Naive thymus-derived CD4-positive, alpha-beta T cell (primary cell): Measurements from ENCODE around the gene GCNT4. TPM values are rescaled to one million over a fixed set of nuclear protein-coding genes. Genes with fewer than 3 reads are reported as not detected.

ENCODE experiments used
- ATAC-seq: fragments of 150-1000 bp; cut with Tn5 transposase; 2 replicates; pipeline ENCODE4 v1.10.0; 2021; ENCODE audit warnings: mild to moderate bottlenecking, moderate library complexity
- CTCF ChIA-PET: fragments of 350-600 bp; sonication (Branson Sonifier 250); formaldehyde crosslinking; loops from one replicate; lab custom pipeline; 2021; ENCODE audit warnings: antibody characterized with exemption; lab: Charles Lee
- POLR2A ChIA-PET: fragments of 350-600 bp; sonication (Branson Sonifier 250); formaldehyde crosslinking; loops from one replicate; lab custom pipeline; 2021; ENCODE audit warnings: antibody characterized with exemption, inconsistent platforms; lab: Charles Lee
- DNase-seq, 9 donors: peaks; one replicate each; pipeline versions ENCODE4 v3.0.0 to v3.0.0-alpha.2; 2020 to 2022; ENCODE audit warnings: mixed read lengths in 1 of 9
- H3K27ac ChIP-seq: one replicate; pipeline ENCODE4 v1.7.0; 2013; ENCODE audit warnings: mild to moderate bottlenecking, low read depth, low read length, moderate library complexity
- H3K27me3 ChIP-seq, 2 donors: one replicate each; pipeline ENCODE4 v1.7.0; 2013; ENCODE audit warnings: low read length in 2 of 2, mild to moderate bottlenecking in 2 of 2, moderate library complexity in 2 of 2; ENCODE audit not compliant: control insufficient read depth in 2 of 2, insufficient read depth in 2 of 2
- H3K36me3 ChIP-seq, 3 experiments: 1 replicate in 2 of 3; 2 replicates in 1 of 3; pipeline ENCODE4 v1.7.0; 2013; ENCODE audit warnings: low read length in 3 of 3, mild to moderate bottlenecking in 3 of 3, moderate library complexity in 1 of 3; ENCODE audit not compliant: insufficient read depth in 3 of 3, control insufficient read depth in 2 of 3
- H3K4me1 ChIP-seq, 2 donors: one replicate each; pipeline ENCODE4 v1.7.0; 2013; ENCODE audit warnings: low read length in 2 of 2, mild to moderate bottlenecking in 2 of 2, moderate library complexity in 1 of 2; ENCODE audit not compliant: control insufficient read depth in 2 of 2, insufficient read depth in 2 of 2
- H3K4me3 ChIP-seq: 2 replicates; pipeline ENCODE4 v1.7.0; 2013; ENCODE audit warnings: mild to moderate bottlenecking, low read length
- H3K9me3 ChIP-seq, 3 experiments: 1 replicate in 2 of 3; 2 replicates in 1 of 3; pipeline ENCODE4 v1.7.0; 2013; ENCODE audit warnings: low read length in 3 of 3; ENCODE audit not compliant: control insufficient read depth in 2 of 3
- H3K27ac Mint-ChIP-seq, 9 donors: one replicate each; pipeline ENCODE4 v1.8.0; 2020 to 2022; ENCODE audit warnings: mixed read lengths in 9 of 9, mild to moderate bottlenecking in 8 of 9, moderate library complexity in 5 of 9, inconsistent platforms in 2 of 9
- H3K27me3 Mint-ChIP-seq, 5 donors: one replicate each; pipeline ENCODE4 v1.8.0; 2021 to 2022; ENCODE audit warnings: mixed read lengths in 5 of 5, mild to moderate bottlenecking in 1 of 5
- H3K36me3 Mint-ChIP-seq, 5 donors: one replicate each; pipeline ENCODE4 v1.8.0; 2020 to 2022; ENCODE audit warnings: mixed read lengths in 5 of 5, mild to moderate bottlenecking in 3 of 5, inconsistent platforms in 1 of 5
- H3K4me1 Mint-ChIP-seq, 7 donors: one replicate each; pipeline ENCODE4 v1.8.0; 2020 to 2022; ENCODE audit warnings: mixed read lengths in 7 of 7, mild to moderate bottlenecking in 3 of 7, inconsistent platforms in 1 of 7
- H3K4me3 Mint-ChIP-seq, 10 donors: one replicate each; pipeline ENCODE4 v1.8.0; 2020 to 2022; ENCODE audit warnings: mild to moderate bottlenecking in 10 of 10, mixed read lengths in 10 of 10, moderate library complexity in 6 of 10, inconsistent platforms in 2 of 10
- H3K9me3 Mint-ChIP-seq, 11 donors: one replicate each; pipeline ENCODE4 v1.8.0; 2020 to 2022; ENCODE audit warnings: mixed read lengths in 11 of 11, mild to moderate bottlenecking in 4 of 11, inconsistent platforms in 1 of 11, moderate library complexity in 1 of 11
- intact Hi-C, 2 donors: fragments of 100-400 bp; cut with micrococcal nuclease; formaldehyde crosslinking; loops; one replicate each; pipeline ENCODE4 v1.15.1; 2023
- polyA plus RNA-seq, 2 donors: library from polyadenylated mRNA; unstranded; fragments of 300-500 nt; fragmentation: Illumina TruSeq; gene quantifications; one replicate each; pipeline ENCODE4 v1.2.3, GENCODE V29; 2021
- total RNA-seq, 6 experiments: library from RNA in 5 of 6; stranded (reverse) in 5 of 6; gene quantifications; 1 replicate in 5 of 6; 2 replicates in 1 of 6; pipeline ENCODE4 v1.2.3 and lab custom pipeline; 2021 to 2026

Gene GCNT4
- total and polyA plus RNA-seq, 7 experiments from 2014 or later: 1.9 to 36.4 (median 5.1) TPM

GRCh38 chr5:75055727-75056144 is 3.4 kb upstream of the GCNT4 start:
- Mint-ChIP-seq H3K27me3 (peaks cover 0 to 17% (median 0%) of the 10 kb centered on the region in 5 donors), H3K27ac (peak overlapping the region; percentile 7 to 99 (median 98)), H3K36me3 (peaks cover 0 to 2% (median 0%) of the 10 kb centered on the region in 5 donors), H3K4me3 (peak overlapping the region in 9 of 10 donors; percentile 45 to 95 (median 78)), H3K9me3 (no peaks in the 10 kb centered on the region), H3K4me1 (peaks cover 49 to 86% (median 79%) of the 10 kb centered on the region in 7 donors)
- POLR2A ChIA-PET: interaction anchor here (0.6 to 6.1 kb wide), 9 partner anchors 8 to 621 kb away, joined by 3 to 48 read pairs (median 4); partner anchors contain the start of genes ANKRD31 and HMGCR
- no peak overlapping the region for H3K4me3 ChIP-seq
- CTCF ChIA-PET: interaction anchor here (1.4 kb wide), 1 partner anchor 180 kb away, joined by 3 read pairs; no protein-coding TSS in a partner anchor
- peaks cover 53 to 72% of the 10 kb centered on the region in 2 donors for H3K4me1 ChIP-seq
- peaks cover 0 to 5% (median 0%) of the 10 kb centered on the region in 3 experiments for H3K36me3 ChIP-seq
- DNase-seq (no peak), ATAC-seq (no peak)
- intact Hi-C loops: loop anchor here (10.0 kb wide), 2 partner anchors 371 to 1119 kb away; partner anchors contain the start of gene HEXB (in 1 of the 2)
- H3K27ac ChIP-seq: no peak overlapping the region
- H3K27me3 ChIP-seq: no peaks in the 10 kb centered on the region
- H3K9me3 ChIP-seq: no peaks in the 10 kb centered on the region

GRCh38 chr5:75054134-75054930 is 2.0 kb upstream of the GCNT4 start:
- POLR2A ChIA-PET: interaction anchor here (0.7 to 7.5 kb wide), 23 partner anchors 9 to 283 kb away, joined by 3 to 127 read pairs (median 5); partner anchors contain the start of genes ANKRD31 and HMGCR
- Mint-ChIP-seq H3K4me1 (peaks cover 54 to 86% (median 79%) of the 10 kb centered on the region in 7 donors), H3K27ac (peak overlapping the region; percentile 84 to 99 (median 97)), H3K4me3 (peak overlapping the region; percentile 89 to 95 (median 93)), H3K9me3 (no peaks in the 10 kb centered on the region), H3K27me3 (peaks cover 0 to 17% (median 0%) of the 10 kb centered on the region in 5 donors), H3K36me3 (peaks cover 0 to 2% (median under 1%) of the 10 kb centered on the region in 5 donors)
- ATAC-seq: no peak
- peak in 2 of 9 donors; percentile 17 to 24 for DNase-seq
- Histone ChIP-seq H3K4me3 (peak overlapping the region; percentile 67), H3K27ac (peak overlapping the region; percentile 87), H3K36me3 (peaks cover 0 to 5% (median 0%) of the 10 kb centered on the region in 3 experiments), H3K27me3 (no peaks in the 10 kb centered on the region), H3K9me3 (no peaks in the 10 kb centered on the region), H3K4me1 (peaks cover 64 to 75% of the 10 kb centered on the region in 2 donors)
- intact Hi-C loops: loop anchor here (5.0 to 10.0 kb wide), 11 partner anchors 33 to 1488 kb away; partner anchors contain the start of genes HEXB (in 2 of the 2), CERT1 (in 1 of the 2), FAM169A (in 1 of the 2) and POC5 (in 1 of the 2)
- CTCF ChIA-PET: interaction anchor here (0.6 to 2.6 kb wide), 7 partner anchors 35 to 183 kb away, joined by 3 to 15 read pairs (median 4); partner anchors contain the start of gene ANKRD31

- H3K4me1 ChIP-seq: peaks cover 64 to 75% of the 10 kb centered on the region in 2 donors
- intact Hi-C loops: loop anchor here (1.0 to 10.0 kb wide), 15 partner anchors 13 to 1489 kb away; partner anchors contain the start of genes CERT1 (in 2 of the 2), HEXB (in 2 of the 2), POC5 (in 2 of the 2) and POLK (in 2 of the 2)
- POLR2A ChIA-PET: interaction anchor here (0.6 to 7.5 kb wide), 26 partner anchors 10 to 295 kb away, joined by 3 to 127 read pairs (median 5); partner anchors contain the start of genes ANKRD31, GFM2, HMGCR and NSA2
Observed at GRCh38 chr5:75053304-75054133, 1.2 kb upstream of the GCNT4 start.

GRCh38 chr5:75053054-75053303 is 621 bp upstream of the GCNT4 start:
- no peaks in the 10 kb centered on the region for H3K9me3 Mint-ChIP-seq
- Histone ChIP-seq H3K9me3 (no peaks in the 10 kb centered on the region), H3K4me1 (peaks cover 64 to 75% of the 10 kb centered on the region in 2 donors), H3K4me3 (peak overlapping the region; percentile 67), H3K27me3 (no peaks in the 10 kb centered on the region), H3K27ac (peak overlapping the region; percentile 87), H3K36me3 (peaks cover 0 to 5% (median 0%) of the 10 kb centered on the region in 3 experiments)
- POLR2A ChIA-PET: interaction anchor here (0.6 to 7.7 kb wide), 18 partner anchors 7 to 459 kb away, joined by 3 to 127 read pairs (median 6); partner anchors contain the start of genes ANKRD31, FAM169A, GFM2 and HMGCR
- peaks cover 0 to 17% (median 0%) of the 10 kb centered on the region in 5 donors for H3K27me3 Mint-ChIP-seq
- CTCF ChIA-PET: interaction anchor here (1.0 to 2.6 kb wide), 2 partner anchors 160 to 184 kb away, joined by 4 to 15 read pairs; partner anchors contain the start of gene ANKRD31
- peak overlapping the region in 3 of 9 donors; percentile 97 to 99 (median 97) for H3K27ac Mint-ChIP-seq
- H3K4me3 Mint-ChIP-seq: peak overlapping the region in 9 of 10 donors; percentile 73 to 95 (median 93)
- peaks cover 57 to 86% (median 79%) of the 10 kb centered on the region in 7 donors for H3K4me1 Mint-ChIP-seq
- intact Hi-C loops: loop anchor here (1.0 to 10.0 kb wide), 15 partner anchors 14 to 1489 kb away; partner anchors contain the start of genes CERT1 (in 2 of the 2), HEXB (in 2 of the 2), POC5 (in 2 of the 2) and POLK (in 2 of the 2)
- ATAC-seq: peak; percentile 24
- peaks cover 0 to 5% (median 2%) of the 10 kb centered on the region in 5 donors for H3K36me3 Mint-ChIP-seq
- DNase-seq: peak in 3 of 9 donors; percentile 43 to 62 (median 52)

More at GRCh38 chr5:75053304-75054133, 1.2 kb upstream of the GCNT4 start:
- DNase-seq: peak in 8 of 9 donors; percentile 49 to 81 (median 73)
- Mint-ChIP-seq H3K9me3 (no peaks in the 10 kb centered on the region), H3K27me3 (peaks cover 0 to 17% (median 0%) of the 10 kb centered on the region in 5 donors), H3K4me1 (peaks cover 57 to 86% (median 79%) of the 10 kb centered on the region in 7 donors), H3K36me3 (peaks cover 0 to 4% (median 2%) of the 10 kb centered on the region in 5 donors), H3K4me3 (peak overlapping the region; percentile 89 to 95 (median 93)), H3K27ac (peak overlapping the region; percentile 84 to 99 (median 97))
- Histone ChIP-seq H3K27ac (peak overlapping the region; percentile 87), H3K4me3 (peak overlapping the region; percentile 67), H3K9me3 (no peaks in the 10 kb centered on the region), H3K27me3 (no peaks in the 10 kb centered on the region), H3K36me3 (peaks cover 0 to 5% (median 0%) of the 10 kb centered on the region in 3 experiments)
- CTCF ChIA-PET: interaction anchor here (0.7 to 2.6 kb wide), 6 partner anchors 36 to 183 kb away, joined by 3 to 15 read pairs (median 4); partner anchors contain the start of gene ANKRD31
- ATAC-seq: peak; percentile 57

- H3K4me3 Mint-ChIP-seq: peak overlapping the region; percentile 78 to 98 (median 90)
- H3K4me1 Mint-ChIP-seq: peaks cover 51 to 84% (median 79%) of the 10 kb centered on the region in 7 donors
- CTCF ChIA-PET: interaction anchor here (1.5 to 3.7 kb wide), 8 partner anchors 8 to 216 kb away, joined by 8 to 36 read pairs (median 16); partner anchors contain the start of gene ANKRD31
- H3K9me3 Mint-ChIP-seq: no peaks in the 10 kb centered on the region
- H3K36me3 ChIP-seq: peaks cover 0 to 17% (median 0%) of the 10 kb centered on the region in 3 experiments
- peaks cover 0 to 16% (median 0%) of the 10 kb centered on the region in 5 donors for H3K27me3 Mint-ChIP-seq
- peak overlapping the region; percentile 87 for H3K27ac ChIP-seq
- H3K27me3 ChIP-seq: no peaks in the 10 kb centered on the region
- POLR2A ChIA-PET: interaction anchor here (0.6 to 7.7 kb wide), 14 partner anchors 8 to 286 kb away, joined by 3 to 127 read pairs (median 4); partner anchors contain the start of genes ANKRD31, GFM2, HMGCR and NSA2
- intact Hi-C loops: loop anchor here (1.0 to 10.0 kb wide), 15 partner anchors 16 to 1491 kb away; partner anchors contain the start of genes GFM2 (in 2 of the 2), HEXB (in 2 of the 2), NSA2 (in 2 of the 2) and ANKRD31 (in 1 of the 2)
- H3K36me3 Mint-ChIP-seq: peaks cover 2 to 16% (median 8%) of the 10 kb centered on the region in 5 donors
- no peaks in the 10 kb centered on the region for H3K9me3 ChIP-seq
- peaks cover 52 to 62% of the 10 kb centered on the region in 2 donors for H3K4me1 ChIP-seq
- H3K27ac Mint-ChIP-seq: peak overlapping the region; percentile 85 to 99 (median 90)
- ATAC-seq: peak; percentile 37
- peak overlapping the region; percentile 67 for H3K4me3 ChIP-seq
- peak in 8 of 9 donors; percentile 17 to 68 (median 52) for DNase-seq
Observed at GRCh38 chr5:75051217-75051751, 1.1 kb downstream of the GCNT4 start.
